HG03342 (cell line): ENCODE data around the gene INPP5D.
A peak's percentile ranks its signal among the peaks of the same experiment; 100 is the strongest.

ENCODE experiments used
- ATAC-seq: cut with Tn5 transposase; IDR thresholded peaks from one replicate; pipeline ENCODE4 v1.9.1; 2021; ENCODE audit warnings: mild to moderate bottlenecking, moderate library complexity; ENCODE audit not compliant: unreplicated experiment

Gene INPP5D

GRCh38 chr2:233072838-233073237 lies 12.7 kb downstream of the INPP5D start:
- ATAC-seq, result no peak

- ATAC-seq, result no peak
These were observed 14.0 kb downstream of the INPP5D start for GRCh38 chr2:233074106-233074505.

GRCh38 chr2:233075141-233075965 lies 15.2 kb downstream of the INPP5D start:
- peak; percentile 20 for ATAC-seq

- peak; percentile 60 for ATAC-seq
These were observed 15.8 kb downstream of the INPP5D start for GRCh38 chr2:233075966-233076339.

GRCh38 chr2:233076749-233077148 lies 16.6 kb downstream of the INPP5D start:
- no peak for ATAC-seq

GRCh38 chr2:233079473-233079877 lies 19.3 kb downstream of the INPP5D start:
- peak; percentile 36 for ATAC-seq

GRCh38 chr2:233079953-233080835 lies 20.1 kb downstream of the INPP5D start:
- ATAC-seq, result no peak

- ATAC-seq, result no peak
These were observed 20.7 kb downstream of the INPP5D start for GRCh38 chr2:233080836-233081229.

GRCh38 chr2:233081232-233081730 lies 21.1 kb downstream of the INPP5D start:
- ATAC-seq, result no peak

GRCh38 chr2:233081731-233082221 lies 21.6 kb downstream of the INPP5D start:
- no peak for ATAC-seq

GRCh38 chr2:233082222-233082930 lies 22.2 kb downstream of the INPP5D start:
- ATAC-seq, result peak; percentile 38

- ATAC-seq, result no peak
These were observed 23.0 kb downstream of the INPP5D start for GRCh38 chr2:233082931-233083755.

- ATAC-seq, result no peak
These were observed 23.6 kb downstream of the INPP5D start for GRCh38 chr2:233083782-233084181.

GRCh38 chr2:233084488-233084887 lies 24.3 kb downstream of the INPP5D start:
- peak; percentile 21 for ATAC-seq

GRCh38 chr2:233085037-233085838 lies 25.1 kb downstream of the INPP5D start:
- ATAC-seq, result no peak

GRCh38 chr2:233085839-233086150 lies 25.7 kb downstream of the INPP5D start:
- ATAC-seq, result no peak

- ATAC-seq, result no peak
These were observed 27.6 kb downstream of the INPP5D start for GRCh38 chr2:233087713-233088112.

- ATAC-seq, result no peak
These were observed 28.8 kb downstream of the INPP5D start for GRCh38 chr2:233088972-233089345.

- no peak for ATAC-seq
These were observed 29.7 kb downstream of the INPP5D start for GRCh38 chr2:233089851-233090250.
